Measurements from ENCODE around the gene FSTL4. TPM values are rescaled to one million over a fixed set of nuclear protein-coding genes. Genes with fewer than 3 reads are reported as not detected.

The FSTL4 gene
- total RNA-seq, 2 donors from 2014 or later = 0.26 to 1.3 TPM

- Histone ChIP-seq H3K9me3 (no peaks in the 10 kb centered on the region), H3K27me3 (no peaks in the 10 kb centered on the region), H3K4me3 (no peak overlapping the region), H3K27ac (no peak overlapping the region), H3K36me3 (replicated peaks in 1 of 2; ENCODE audit: insufficient read depth in 1 of 2, low read depth in 2 of 2) (no peaks in the 10 kb centered on the region), H3K4me1 (no peaks in the 10 kb centered on the region)
- WGBS, 2 donors = 87 to 90% methylated on average over 6 of the region's 6 CpGs
- ATAC-seq (no peak), DNase-seq (no peak)
- intact Hi-C loops (cut with DNase I) = no loop called here
- TF ChIP-seq CTCF (IDR thresholded peaks at IDR 0.05) (no peak), POLR2A (IDR thresholded peaks at IDR 0.05) (no peak)
Observed at GRCh38 chr5:133512896-133513295, 99.4 kb downstream of the FSTL4 start.

GRCh38 chr5:133511653-133512235, 100.6 kb downstream of the FSTL4 start:
- intact Hi-C loops (cut with DNase I) = no loop called here
- no peaks in the 10 kb centered on the region for H3K27me3 ChIP-seq
- no peak overlapping the region for H3K27ac ChIP-seq
- H3K9me3 ChIP-seq = no peaks in the 10 kb centered on the region
- H3K36me3 ChIP-seq (replicated peaks in 1 of 2; ENCODE audit: insufficient read depth in 1 of 2, low read depth in 2 of 2) = no peaks in the 10 kb centered on the region
- ATAC-seq (no peak), DNase-seq (no peak)
- TF ChIP-seq CTCF (IDR thresholded peaks at IDR 0.05) (no peak), POLR2A (IDR thresholded peaks at IDR 0.05) (no peak)
- 95 to 98% methylated on average over 7 of the region's 7 CpGs for WGBS, 2 donors
- H3K4me1 ChIP-seq = no peaks in the 10 kb centered on the region
- H3K4me3 ChIP-seq = no peak overlapping the region

GRCh38 chr5:133510634-133511262, 101.6 kb downstream of the FSTL4 start:
- H3K4me1 ChIP-seq = no peaks in the 10 kb centered on the region
- intact Hi-C loops (cut with DNase I) = no loop called here
- WGBS, 2 donors = 89 to 92% methylated on average over 10 to 11 of the region's 11 CpGs
- no peak for TF ChIP-seq POLR2A (IDR thresholded peaks at IDR 0.05)
- DNase-seq = no peak
- no peaks in the 10 kb centered on the region for H3K27me3 ChIP-seq
- no peak overlapping the region for H3K27ac ChIP-seq
- ATAC-seq = no peak
- H3K9me3 ChIP-seq = no peaks in the 10 kb centered on the region
- no peak overlapping the region for H3K4me3 ChIP-seq
- no peaks in the 10 kb centered on the region for H3K36me3 ChIP-seq (replicated peaks in 1 of 2; ENCODE audit: insufficient read depth in 1 of 2, low read depth in 2 of 2)

GRCh38 chr5:133509742-133510079, 102.6 kb downstream of the FSTL4 start:
- no peak for DNase-seq
- H3K4me1 ChIP-seq = no peaks in the 10 kb centered on the region
- no peak overlapping the region for H3K27ac ChIP-seq
- no peaks in the 10 kb centered on the region for H3K36me3 ChIP-seq (replicated peaks in 1 of 2; ENCODE audit: insufficient read depth in 1 of 2, low read depth in 2 of 2)
- no peak overlapping the region for H3K4me3 ChIP-seq
- 79 to 84% methylated on average over 3 to 4 of the region's 4 CpGs for WGBS, 2 donors
- intact Hi-C loops (cut with DNase I) = no loop called here
- no peak for TF ChIP-seq POLR2A (IDR thresholded peaks at IDR 0.05)
- TF ChIP-seq CTCF (IDR thresholded peaks at IDR 0.05) = no peak
- no peaks in the 10 kb centered on the region for H3K27me3 ChIP-seq
- H3K9me3 ChIP-seq = no peaks in the 10 kb centered on the region
- ATAC-seq = no peak

- TF ChIP-seq CTCF (IDR thresholded peaks at IDR 0.05) (no peak), POLR2A (IDR thresholded peaks at IDR 0.05) (no peak)
- 78 to 91% methylated on average over 3 of the region's 3 CpGs for WGBS, 2 donors
- H3K27me3 ChIP-seq = no peaks in the 10 kb centered on the region
- intact Hi-C loops (cut with DNase I) = no loop called here
- no peak overlapping the region for H3K27ac ChIP-seq
- no peaks in the 10 kb centered on the region for H3K4me1 ChIP-seq
- H3K36me3 ChIP-seq (replicated peaks in 1 of 2; ENCODE audit: insufficient read depth in 1 of 2, low read depth in 2 of 2) = no peaks in the 10 kb centered on the region
- DNase-seq (no peak), ATAC-seq (no peak)
- no peaks in the 10 kb centered on the region for H3K9me3 ChIP-seq
- no peak overlapping the region for H3K4me3 ChIP-seq
Observed at GRCh38 chr5:133508845-133509741, 103.2 kb downstream of the FSTL4 start.

Measured in body of pancreas (tissue), 4 donors.